Mammary epithelial cell (primary cell): ENCODE data around the gene AHCTF1.

Experiments
- EZH2 ChIP-seq: IDR thresholded peaks from 2 replicates; pipeline ENCODE4 v1.6.1; 2012; ENCODE audit warnings: low read length, inconsistent platforms, borderline replicate concordance
- TF ChIP-seq, protein P1 (sequence below), 2 donors: IDR thresholded peaks in 1 of 2; conservative IDR thresholded peaks in 1 of 2; 2 replicates each; pipeline ENCODE4 v1.5.1; 2011 to 2012; ENCODE audit warnings: inconsistent platforms in 2 of 2, low read length in 2 of 2, mild to moderate bottlenecking in 2 of 2, control low read depth in 1 of 2, low read depth in 1 of 2; ENCODE audit not compliant: insufficient read depth in 1 of 2; ENCODE audit errors: extremely low read depth in 1 of 2

GRCh38 chr1:246803373-246803772 lies 128.4 kb downstream of the AHCTF1 start:
- TF ChIP-seq, protein P1, sequence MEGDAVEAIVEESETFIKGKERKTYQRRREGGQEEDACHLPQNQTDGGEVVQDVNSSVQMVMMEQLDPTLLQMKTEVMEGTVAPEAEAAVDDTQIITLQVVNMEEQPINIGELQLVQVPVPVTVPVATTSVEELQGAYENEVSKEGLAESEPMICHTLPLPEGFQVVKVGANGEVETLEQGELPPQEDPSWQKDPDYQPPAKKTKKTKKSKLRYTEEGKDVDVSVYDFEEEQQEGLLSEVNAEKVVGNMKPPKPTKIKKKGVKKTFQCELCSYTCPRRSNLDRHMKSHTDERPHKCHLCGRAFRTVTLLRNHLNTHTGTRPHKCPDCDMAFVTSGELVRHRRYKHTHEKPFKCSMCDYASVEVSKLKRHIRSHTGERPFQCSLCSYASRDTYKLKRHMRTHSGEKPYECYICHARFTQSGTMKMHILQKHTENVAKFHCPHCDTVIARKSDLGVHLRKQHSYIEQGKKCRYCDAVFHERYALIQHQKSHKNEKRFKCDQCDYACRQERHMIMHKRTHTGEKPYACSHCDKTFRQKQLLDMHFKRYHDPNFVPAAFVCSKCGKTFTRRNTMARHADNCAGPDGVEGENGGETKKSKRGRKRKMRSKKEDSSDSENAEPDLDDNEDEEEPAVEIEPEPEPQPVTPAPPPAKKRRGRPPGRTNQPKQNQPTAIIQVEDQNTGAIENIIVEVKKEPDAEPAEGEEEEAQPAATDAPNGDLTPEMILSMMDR (conservative IDR thresholded peaks at IDR 0.05 in 1 of 2, IDR thresholded peaks at IDR 0.05 in 1 of 2; ENCODE audit: extremely low read depth in 1 of 2, insufficient read depth in 1 of 2, low read depth in 1 of 2, low read length in 2 of 2), result no peak
- TF ChIP-seq EZH2, result no peak
